Activated T-cell treated with anti-CD3 and anti-CD28 coated beads for 48 hours (primary cell): ENCODE measurements around the gene KLHL26.

Experiments
- DNase-seq: peaks from one replicate; pipeline ENCODE4 v3.0.0-alpha.2; 2020; ENCODE audit warnings: low read depth

The KLHL26 gene

DNA sequence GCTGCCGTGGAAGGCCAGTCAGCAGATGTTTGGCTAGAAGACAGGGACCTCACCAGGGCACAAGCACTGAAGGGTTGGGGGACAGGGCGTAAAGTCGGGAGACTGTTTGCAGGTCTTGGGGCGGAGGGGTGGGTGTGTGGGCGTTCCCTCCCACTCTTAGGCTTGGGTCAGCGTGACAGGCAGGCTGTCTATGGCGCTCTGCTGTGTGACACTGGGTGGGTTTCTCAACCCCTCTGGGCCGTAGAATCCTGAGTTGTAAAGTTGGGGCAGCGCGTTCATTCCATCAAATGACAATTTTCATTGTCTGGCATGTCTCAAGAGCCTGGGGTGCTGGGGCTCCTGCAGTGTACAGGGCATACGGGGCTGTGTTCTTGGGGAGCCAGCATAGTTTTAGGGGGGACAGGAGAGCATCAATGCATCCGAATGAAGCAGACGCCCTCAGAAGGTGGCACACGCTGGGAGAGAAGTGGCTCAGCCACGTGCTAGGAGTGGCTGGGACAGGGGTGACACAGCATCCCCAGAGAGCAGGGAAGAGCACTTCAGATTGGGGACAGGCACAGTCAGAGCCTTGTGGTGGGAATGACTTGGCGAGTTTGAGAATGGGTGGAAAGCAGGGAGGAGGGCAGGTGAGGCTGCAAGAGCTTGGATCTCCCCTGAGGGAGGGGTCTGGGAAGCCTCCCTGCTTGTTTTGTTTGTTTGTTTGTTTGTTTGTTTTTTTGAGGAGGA is 51.1 kb downstream of the KLHL26 start:
- DNase-seq = no peak

DNA sequence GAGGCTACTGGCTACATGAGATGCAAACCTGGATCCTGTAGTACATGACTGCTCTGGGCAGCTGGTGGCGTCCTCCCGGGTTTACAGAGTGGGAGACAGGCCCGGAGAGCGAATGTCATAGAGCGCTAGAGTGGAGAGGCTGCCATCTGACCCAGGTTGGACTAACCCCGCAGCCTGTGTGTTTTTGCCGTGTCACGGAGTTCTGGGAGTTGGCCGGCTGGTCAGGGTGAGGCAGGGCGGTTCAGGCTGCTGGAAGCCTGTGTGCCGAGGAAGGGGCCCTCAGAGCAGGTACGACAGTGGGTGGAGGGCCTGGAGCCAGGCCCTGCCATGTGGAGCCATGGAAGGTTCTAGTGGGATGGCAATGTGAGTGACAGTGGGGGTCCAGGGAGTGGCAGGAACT is 59.2 kb downstream of the KLHL26 start:
- no peak for DNase-seq

DNA sequence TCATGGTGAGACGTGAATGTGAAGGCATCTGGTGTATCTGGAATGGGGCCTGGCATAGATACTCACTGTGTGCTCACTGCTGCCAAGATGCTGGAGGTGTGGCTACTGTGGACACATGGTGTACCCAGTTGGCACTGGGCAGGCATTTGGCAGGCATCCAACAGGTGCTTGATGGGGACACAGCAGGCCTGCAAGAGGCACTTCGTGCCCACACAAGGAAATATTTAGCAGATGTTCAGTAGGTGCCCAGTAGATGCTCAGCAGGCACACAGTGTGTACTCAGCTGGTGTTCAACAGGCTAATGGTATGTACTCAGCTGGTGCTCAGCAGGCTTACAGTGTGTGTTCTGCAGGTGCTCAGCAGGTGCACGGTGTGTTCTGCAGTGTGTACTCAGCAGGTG is 60.9 kb downstream of the KLHL26 start:
- no peak for DNase-seq

DNA sequence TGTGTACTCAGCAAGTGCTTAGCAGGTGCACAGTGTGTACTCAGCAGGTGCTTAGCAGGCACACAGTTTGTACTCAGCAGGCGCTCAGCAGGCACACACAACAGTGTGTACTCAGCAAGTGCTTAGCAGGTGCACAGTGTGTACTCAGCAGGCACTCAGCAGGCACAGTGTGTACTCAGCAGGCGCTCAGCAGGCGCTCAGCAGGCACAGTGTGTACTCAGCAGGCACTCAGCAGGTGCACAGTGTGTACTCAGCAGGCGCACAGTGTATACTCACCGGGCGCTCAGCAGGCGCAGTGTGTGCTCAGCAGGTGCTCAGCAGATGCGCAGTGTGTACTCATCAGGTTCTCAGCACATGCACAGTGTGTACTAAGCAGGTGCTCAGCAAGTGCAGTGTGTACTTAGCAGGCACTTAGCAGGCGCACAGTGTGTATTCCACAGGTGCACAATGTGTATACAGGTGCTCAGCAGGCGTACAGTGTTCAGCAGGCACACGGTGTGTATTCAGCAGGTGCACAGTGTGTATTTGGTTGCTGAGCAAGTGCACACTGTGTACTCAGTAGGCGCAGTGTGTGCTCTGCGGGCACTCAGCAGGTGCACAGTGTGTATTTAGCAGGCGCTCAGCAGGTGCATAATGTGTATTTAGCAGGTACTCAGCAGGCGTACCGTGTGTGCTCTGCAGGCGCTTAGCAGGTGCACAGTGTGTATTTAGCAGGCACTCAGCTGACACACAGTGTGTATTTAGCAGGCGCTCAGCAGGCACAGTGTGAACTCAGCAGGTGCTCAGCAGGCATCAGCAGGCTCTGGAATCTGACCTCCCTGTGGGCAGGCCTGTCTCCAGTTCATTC is 61.7 kb downstream of the KLHL26 start:
- no peak for DNase-seq

DNA sequence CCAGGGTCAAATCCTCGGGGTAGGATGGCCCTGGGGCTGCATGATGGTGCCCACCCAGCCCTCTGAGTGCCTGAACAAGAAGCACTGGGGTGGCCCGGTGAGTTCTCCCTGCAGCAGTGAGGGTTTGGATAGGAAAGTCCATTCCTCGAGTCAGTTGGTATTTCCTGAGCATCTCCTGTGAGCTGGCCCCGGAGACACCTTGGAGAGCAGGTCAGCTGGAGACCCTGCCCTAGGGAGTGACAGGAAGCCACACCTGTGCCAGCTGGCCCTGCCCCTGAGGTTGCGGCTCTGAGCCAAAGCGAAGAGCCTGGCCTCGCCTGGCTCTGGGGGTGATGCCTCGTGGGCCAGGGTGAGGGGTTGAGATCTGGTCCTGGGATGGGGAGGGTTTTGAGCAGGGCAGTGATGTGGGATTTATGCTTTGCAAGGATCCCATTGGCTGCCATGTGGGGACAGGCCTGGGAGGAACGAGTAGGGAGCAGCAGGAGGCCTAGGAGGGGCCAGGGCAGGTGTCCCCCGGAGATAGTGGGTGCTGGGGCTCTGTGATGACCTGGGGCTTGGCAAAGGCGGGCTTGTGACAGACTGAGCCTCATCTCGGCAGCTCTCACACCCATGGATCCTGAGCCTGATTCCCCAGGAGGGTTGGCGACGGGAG is 62.7 kb downstream of the KLHL26 start:
- no peak for DNase-seq

DNA sequence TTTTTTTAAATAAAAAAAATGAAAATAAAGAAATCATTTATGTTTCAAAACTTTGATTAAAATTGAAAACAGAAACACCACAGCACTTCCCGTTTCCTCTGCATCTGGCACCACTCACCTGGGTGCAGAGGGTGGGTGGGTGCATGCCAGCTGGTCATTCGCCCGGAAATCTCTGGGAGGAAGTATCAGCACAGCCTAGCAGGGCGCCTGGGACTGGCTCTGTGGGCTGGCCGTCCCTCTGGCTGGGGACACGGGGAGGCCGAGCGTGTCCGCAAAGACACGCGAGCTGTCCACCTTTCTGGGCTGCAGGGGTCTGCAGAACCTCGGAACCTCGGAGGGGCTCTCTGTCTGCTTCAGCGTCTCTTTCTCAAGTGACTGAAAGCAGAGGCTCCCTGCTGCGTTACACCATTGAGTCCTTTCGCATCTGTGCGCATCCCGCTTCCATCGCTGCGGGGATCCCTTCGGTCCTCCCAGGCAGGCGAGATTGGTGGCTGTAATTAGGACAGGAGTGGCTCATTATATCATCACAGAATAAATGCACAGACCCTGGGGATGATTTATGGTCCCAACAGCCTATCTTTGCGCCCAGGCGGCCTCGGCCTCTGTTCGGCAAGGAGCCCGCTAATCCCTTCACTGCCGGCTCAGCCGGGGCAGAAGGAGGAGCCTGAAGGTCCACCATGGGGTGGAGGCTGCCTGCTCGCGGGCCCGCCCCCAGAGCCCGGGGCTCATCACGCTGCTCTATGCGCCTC is 63.8 kb downstream of the KLHL26 start:
- peak; percentile 63 for DNase-seq

DNA sequence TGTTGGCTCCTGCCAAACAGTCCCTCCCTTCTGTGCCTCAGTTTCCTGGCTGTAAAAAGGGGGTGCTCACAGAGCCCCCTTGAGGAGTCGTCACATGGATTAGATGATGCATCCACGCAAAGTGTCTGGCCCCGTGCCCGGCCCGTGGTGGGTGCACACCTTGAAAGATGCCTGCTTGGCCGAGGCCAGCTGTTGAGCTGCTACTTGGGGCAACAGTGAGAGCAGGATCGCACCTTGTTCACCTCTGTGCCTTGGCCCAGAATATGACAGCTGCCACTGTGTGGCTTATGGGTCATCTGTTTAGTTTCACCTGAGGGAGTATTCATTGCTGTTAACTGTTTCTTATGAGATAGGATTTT is 64.4 kb downstream of the KLHL26 start:
- no peak for DNase-seq

DNA sequence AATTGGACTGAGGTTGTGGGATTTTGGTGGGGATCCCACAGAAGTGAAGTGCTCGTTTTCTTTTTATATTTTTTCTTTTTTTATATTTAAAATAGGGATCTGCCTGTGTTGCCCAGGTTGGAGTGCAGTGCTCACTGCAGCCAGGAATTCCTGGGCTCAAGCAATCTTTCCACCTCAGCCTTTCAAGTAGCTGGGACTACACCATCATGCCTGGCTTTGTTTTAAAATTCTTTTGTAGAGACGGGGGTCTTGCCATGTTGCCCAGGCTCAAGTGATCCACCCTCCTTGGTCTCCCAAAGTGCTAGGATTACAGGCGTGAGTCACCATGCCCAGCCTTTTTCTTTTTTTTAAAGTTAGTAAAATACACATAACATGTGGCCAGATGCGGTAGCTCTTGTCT is 67.2 kb downstream of the KLHL26 start:
- no peak for DNase-seq

DNA sequence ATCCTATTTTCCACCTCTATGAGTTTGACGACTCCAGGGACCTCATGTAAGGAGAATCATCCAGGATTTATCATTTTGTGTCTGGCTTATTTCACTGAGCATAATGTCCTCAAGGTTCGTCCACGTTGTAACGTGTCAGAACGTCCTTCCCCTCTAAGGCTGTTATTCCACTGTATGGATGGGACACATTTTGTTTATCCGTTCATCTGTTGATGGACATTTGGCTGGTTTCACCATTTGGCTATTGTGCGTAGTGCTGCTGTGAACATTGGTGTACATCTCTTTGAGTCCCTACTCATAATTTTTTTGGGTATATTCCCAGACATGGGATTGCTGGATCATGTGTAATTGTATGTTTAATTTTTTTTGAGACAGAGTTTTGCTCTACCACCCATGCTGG is 68.1 kb downstream of the KLHL26 start:
- DNase-seq = no peak

DNA sequence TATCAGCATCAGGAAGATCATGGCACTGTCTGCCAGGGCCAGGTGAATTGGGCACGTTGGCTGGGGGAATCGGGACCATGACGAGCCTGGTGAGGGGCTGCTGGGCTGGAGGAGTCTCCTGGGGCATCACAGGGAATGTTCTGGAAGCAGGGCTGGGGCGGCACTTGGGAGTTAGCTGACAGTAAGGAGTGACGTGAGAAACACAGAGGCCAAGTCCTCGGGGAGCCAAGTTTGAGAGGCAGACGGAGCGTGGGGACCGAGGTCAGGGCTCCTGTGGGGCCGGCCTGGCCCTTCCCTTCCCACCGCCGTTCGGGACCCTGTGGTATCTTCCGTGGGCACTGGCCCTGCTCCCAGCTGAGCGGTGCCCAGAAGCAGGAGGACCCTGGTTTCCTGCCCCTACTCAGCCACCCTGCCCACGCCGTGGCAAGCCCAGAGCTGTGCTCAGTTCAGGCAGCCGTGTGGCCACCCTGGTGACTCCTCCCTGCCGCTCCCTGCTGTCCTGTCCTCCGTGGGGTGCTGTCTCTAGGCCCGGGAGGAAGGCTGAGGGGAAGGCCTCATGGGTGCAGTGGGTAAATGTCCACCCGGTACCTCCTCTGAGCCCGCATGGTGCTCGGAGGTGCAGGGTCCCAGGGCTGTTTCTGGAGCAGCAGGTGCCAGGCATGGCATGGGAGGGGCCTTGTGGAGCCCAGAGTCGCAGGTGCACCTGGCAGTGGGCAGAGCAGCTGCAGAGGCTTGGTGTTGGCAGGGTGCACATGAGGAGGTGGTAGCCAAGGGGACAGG is 71.8 kb downstream of the KLHL26 start:
- no peak for DNase-seq

DNA sequence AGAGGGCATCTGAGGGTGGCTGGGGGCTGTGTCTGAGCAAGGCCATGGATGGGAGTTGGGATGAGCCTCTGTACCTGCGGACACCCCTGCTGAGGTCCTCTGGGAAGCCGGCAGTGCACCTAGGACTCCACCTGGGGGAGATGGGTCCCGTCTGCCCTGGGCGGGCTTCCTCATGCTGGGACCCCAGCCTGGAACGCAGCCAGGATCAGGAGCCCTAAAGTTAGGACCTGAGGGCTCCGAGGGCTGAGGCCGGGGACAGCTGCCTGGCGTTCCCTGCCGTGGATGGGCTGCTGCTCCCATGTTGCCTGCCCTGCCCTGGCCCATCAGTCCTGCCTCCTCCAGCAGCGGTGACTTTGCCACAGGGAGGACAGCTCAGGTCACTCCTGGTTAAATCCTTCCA is 72.7 kb downstream of the KLHL26 start:
- DNase-seq = no peak

DNA sequence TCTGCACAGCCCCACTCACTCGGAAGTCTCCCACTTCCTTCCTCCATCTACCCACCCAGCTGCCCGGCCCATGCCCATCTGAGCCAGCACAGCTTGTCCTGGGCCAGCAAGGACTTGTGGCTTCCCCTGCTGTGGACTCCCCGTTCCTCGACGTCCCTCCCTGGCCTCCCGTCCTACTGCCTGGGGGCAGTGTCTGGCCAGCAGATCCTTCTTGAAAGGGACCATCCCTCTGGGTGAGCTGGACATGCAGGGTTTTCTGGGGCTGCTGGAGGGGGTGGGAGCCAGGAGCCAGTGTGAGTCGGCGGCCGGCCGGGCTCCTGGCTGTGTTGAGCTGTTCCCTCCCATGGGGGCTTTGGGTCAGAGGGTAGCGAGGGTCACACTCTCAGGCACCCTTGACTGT is 73.4 kb downstream of the KLHL26 start:
- DNase-seq = no peak

DNA sequence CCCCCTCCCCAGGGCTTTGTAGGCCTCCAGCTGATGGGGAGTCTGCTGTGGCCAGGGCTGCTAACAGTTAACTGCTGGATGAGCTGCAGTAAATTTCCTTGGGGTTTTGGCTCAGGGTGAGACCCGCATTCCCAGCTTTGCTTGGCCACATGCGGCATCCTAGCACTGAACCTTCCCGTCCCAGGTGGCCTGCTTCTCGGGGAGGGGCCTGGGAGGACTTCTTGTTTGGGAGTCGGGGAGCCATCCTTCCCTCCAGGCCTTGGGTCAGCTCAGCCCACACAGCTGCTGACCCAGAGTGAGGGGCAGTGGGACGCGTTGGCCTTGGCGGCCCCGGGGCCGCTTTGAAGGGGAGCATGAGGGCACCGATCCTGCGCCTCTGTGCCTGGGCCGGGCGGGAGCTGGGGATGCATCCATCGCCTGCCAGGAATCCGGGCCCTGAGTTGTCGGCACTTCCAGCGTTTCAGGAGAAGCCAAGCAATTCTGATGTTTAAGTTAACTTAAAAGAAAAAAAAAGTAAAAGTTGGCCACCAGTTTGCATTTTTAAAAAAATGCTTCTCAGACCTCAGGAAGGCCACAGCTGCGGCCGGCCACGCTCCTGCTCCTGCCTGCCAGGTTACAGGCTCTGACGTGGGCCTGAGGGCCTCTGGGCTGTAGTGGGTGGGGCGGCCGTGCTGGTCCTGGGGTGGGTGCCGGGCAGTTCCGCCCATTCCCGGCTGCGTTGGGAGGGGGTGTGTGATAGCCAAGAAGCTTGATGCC is 74.3 kb downstream of the KLHL26 start:
- DNase-seq = no peak

DNA sequence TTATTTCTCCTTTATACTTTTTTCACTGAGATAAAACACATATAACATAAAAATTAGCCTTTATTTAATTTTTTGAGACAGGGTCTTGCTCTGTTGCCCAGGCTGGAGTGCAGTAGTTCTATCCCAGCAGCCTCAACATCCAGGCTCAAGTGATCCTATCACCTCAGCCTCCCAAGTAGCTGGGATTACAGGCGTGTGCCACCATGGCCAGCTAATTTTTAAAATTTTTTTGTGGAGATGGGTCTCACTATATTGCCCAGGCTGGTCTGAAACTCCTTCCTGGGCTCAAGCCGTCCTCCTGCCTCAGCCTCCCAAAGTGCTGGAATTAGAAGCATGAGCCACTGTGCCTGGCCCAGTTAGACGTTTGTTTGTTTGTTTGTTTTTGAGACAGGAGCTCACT is 75.1 kb downstream of the KLHL26 start:
- DNase-seq = no peak

DNA sequence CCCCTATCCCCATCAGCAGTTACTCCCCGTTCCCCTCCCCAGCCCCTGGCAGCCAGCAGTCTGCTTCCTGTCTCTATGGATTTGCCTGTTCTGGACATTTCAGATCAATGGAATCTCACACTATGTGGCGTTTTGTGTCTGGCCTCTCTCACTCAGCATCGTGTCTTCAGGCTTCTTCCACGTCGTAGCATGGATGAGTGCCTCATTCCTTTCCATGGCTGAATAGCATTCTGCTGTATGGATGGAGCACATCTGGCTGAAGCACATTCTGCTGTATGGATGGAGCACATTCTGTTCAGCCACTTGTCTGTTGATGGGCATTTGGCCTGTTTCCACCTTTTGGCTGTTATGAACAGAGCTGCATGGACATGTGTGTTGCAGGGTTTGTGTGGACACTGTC is 76.2 kb downstream of the KLHL26 start:
- DNase-seq = no peak

DNA sequence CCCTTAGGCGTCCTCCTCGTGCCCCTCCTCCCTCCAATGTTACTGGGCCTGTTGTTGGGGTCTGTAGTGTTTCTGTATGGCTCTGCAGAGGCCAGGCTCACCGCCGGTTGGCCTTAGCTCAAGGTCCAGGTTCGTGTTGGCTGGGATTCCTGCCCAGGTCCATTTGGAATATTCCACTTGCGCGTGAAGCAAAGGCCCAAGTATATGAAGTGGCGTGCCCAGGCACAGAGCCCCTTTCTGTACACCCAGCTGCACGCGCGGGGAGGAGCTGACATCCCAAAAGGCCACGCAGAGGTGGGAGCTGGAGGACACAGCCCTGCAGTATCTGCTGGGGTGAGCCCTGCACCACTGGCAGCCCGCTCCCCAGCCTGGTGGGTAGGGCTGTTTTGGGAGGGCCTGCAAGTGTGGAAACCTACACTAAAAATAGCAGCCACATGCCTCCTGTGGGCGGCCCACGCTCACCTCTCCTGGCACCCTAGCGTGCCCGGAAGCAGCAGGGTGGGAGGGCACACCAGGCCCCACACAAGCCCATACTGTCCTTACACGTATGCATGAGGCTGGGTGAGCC is 76.8 kb downstream of the KLHL26 start:
- no peak for DNase-seq

DNA sequence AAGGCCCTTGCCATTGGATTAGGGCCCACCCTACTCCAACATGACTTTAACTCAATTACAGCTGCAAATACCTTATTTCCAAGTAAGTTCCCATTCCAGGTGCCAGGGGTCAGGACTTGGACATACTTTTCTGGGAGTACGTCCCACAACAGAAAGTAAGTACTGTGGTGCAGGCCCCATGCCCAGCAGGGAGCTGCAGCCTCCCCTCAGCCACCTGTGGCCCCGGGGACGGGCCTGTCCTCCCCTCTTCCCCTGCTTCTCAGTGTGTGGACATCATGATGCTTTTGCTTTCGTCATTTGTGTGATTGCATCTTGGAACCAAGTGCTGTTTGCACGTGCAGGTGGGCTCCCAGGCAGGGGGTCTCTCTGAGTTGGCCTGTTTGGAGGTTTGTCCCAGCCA is 78.6 kb downstream of the KLHL26 start:
- DNase-seq = no peak

DNA sequence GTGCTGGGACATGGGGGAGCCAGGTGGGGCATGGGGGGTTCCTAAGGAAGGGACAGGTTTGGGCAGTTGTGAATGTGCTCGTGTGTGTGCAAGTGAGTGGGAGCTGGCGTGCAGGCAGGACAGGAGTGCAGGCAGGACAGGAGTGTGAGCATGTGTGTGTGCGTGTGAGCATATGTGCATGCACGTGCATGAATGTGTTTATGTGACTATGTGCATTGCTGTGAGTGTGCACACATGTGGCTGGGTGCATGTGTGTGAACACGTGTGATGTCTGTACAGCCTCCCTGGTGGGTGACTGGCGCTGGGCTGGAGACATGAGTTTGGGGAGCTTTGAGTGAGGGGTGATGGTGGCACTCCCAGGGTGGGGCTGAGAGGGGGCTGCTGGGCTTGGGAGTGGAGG is 80.0 kb downstream of the KLHL26 start:
- no peak for DNase-seq

DNA sequence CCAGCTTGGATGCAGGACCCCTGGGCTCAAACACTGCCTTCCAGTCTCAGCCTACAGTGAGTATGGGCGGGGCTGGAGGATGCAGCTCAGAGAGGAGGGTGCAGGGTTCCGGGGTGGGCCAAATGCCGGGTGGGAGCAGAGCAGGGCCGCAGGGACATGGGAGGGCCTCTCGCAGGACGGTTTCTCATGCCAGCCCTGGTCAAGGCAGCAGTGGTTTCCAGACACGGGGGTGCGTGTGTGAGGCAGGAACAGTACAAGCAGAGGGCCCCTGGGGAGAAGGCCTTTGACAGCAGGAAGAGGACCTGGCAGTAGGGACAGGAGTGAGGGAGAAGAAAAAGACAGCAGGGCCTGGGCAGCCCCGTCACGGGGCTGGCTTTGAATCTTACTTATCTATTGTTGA is 80.8 kb downstream of the KLHL26 start:
- no peak for DNase-seq

DNA sequence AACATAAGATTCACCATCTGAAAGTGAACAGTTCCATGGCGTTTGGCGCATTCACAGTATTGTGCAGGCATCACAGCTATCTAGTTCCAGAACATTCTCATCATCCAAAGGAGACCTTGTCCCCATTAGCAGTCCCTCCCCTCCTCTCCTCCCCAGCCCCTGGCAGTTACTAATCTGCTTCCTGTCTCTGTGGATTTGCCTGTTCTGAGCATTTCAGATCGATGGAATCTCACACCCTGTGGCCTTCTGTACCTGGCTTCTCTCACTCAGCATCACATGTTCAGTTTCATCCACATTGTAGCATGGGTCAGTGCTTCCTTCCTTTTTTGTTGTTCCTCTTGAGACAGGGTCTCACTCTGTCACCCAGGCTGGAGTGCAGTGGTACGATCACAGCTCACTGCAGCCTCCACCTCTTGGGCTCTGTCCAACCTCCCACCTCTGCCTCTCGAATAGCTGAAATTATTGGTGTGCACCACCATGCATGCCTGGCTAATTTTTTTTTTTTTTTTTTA is 81.2 kb downstream of the KLHL26 start:
- DNase-seq = no peak
